Mesendoderm (in vitro differentiated cells): ENCODE measurements around the gene SLC38A6.

ENCODE experiments used
- DNase-seq: peaks from one replicate; pipeline ENCODE4 v3.0.0; 2013
- H2AK5ac ChIP-seq: 2 replicates; pipeline ENCODE4 v1.6.1; 2013; ENCODE audit warnings: low read length, inconsistent platforms
- H2BK120ac ChIP-seq: 2 replicates; pipeline ENCODE4 v1.6.1; 2013; ENCODE audit warnings: low read depth, mild to moderate bottlenecking, low read length, moderate library complexity, mixed read lengths
- H2BK15ac ChIP-seq: replicated peaks from 2 replicates; pipeline ENCODE4 v1.6.1; 2013; ENCODE audit warnings: low read depth, mild to moderate bottlenecking, moderate library complexity
- H2BK5ac ChIP-seq: 2 replicates; pipeline ENCODE4 v1.6.1; 2013; ENCODE audit warnings: low read length, inconsistent platforms
- H3K18ac ChIP-seq: 2 replicates; pipeline ENCODE4 v1.6.1; 2013; ENCODE audit warnings: mild to moderate bottlenecking, low read length, mixed read lengths
- H3K23ac ChIP-seq: one replicate; pipeline ENCODE4 v1.6.1; 2013; ENCODE audit warnings: low read length
- H3K27ac ChIP-seq: 2 replicates; pipeline ENCODE4 v1.5.1; 2013; ENCODE audit warnings: low read depth, mild to moderate bottlenecking, inconsistent platforms, low read length, moderate library complexity
- H3K27me3 ChIP-seq: 2 replicates; pipeline ENCODE4 v1.6.1; 2013; ENCODE audit warnings: low read length, control low read depth, mild to moderate bottlenecking, inconsistent platforms; ENCODE audit not compliant: insufficient read depth, poor library complexity
- H3K36me3 ChIP-seq: 2 replicates; pipeline ENCODE4 v1.6.1; 2013; ENCODE audit warnings: low read length, inconsistent platforms; ENCODE audit not compliant: control insufficient read depth, insufficient read depth
- H3K4ac ChIP-seq: one replicate; pipeline ENCODE4 v1.6.1; 2013; ENCODE audit warnings: low read depth, mild to moderate bottlenecking, low read length, moderate library complexity
- H3K4me1 ChIP-seq: 2 replicates; pipeline ENCODE4 v1.6.1; 2013; ENCODE audit warnings: low read depth, low read length, inconsistent platforms; ENCODE audit not compliant: control insufficient read depth
- H3K4me2 ChIP-seq: 2 replicates; pipeline ENCODE4 v1.6.1; 2013; ENCODE audit warnings: low read length
- H3K4me3 ChIP-seq: 2 replicates; pipeline ENCODE4 v1.5.1; 2013; ENCODE audit warnings: mild to moderate bottlenecking, low read length
- H3K56ac ChIP-seq: one replicate; pipeline ENCODE4 v1.6.1; 2013; ENCODE audit warnings: low read length
- H3K79me1 ChIP-seq: 2 replicates; pipeline ENCODE4 v1.6.1; 2013; ENCODE audit warnings: low read length, inconsistent platforms
- H3K79me2 ChIP-seq: 2 replicates; pipeline ENCODE4 v1.6.1; 2013; ENCODE audit warnings: mild to moderate bottlenecking, low read length; ENCODE audit not compliant: control insufficient read depth, insufficient read depth
- H3K9ac ChIP-seq: 2 replicates; pipeline ENCODE4 v1.6.1; 2013; ENCODE audit warnings: low read length, inconsistent platforms
- H4K5ac ChIP-seq: one replicate; pipeline ENCODE4 v1.6.1; 2013; ENCODE audit warnings: low read length
- H4K8ac ChIP-seq: one replicate; pipeline ENCODE4 v1.6.1; 2013; ENCODE audit warnings: low read depth, mild to moderate bottlenecking, control low read depth, low read length, moderate library complexity
- WGBS: extraction: QIAGEN DNeasy Blood & Tissue Kit; methylation state at CpG from one replicate; pipeline ENCODE4 v1.1.7; 2013; ENCODE audit warnings: low lambda C conversion rate, missing lambda C conversion rate; ENCODE audit not compliant: insufficient coverage; ENCODE audit errors: extremely low coverage; 5-methylcytosine and 5-hydroxymethylcytosine counted together

SLC38A6 gene

GRCh38 chr14:61033855-61034254 is 52.8 kb downstream of the SLC38A6 start:
- Histone ChIP-seq H3K18ac (no peak overlapping the region), H2BK120ac (no peak overlapping the region), H3K79me1 (no peaks in the 10 kb centered on the region), H3K4me3 (no peak overlapping the region), H2BK15ac (no peak overlapping the region), H4K5ac (no peak overlapping the region), H3K4me1 (no peaks in the 10 kb centered on the region), H3K23ac (no peak overlapping the region), H3K4ac (no peak overlapping the region), H3K27ac (no peak overlapping the region), H3K27me3 (no peaks in the 10 kb centered on the region), H3K56ac (no peak overlapping the region), H3K79me2 (no peaks in the 10 kb centered on the region), H4K8ac (no peak overlapping the region), H3K36me3 (no peaks in the 10 kb centered on the region), H3K4me2 (no peak overlapping the region), H2AK5ac (no peak overlapping the region), H2BK5ac (no peak overlapping the region), H3K9ac (no peak overlapping the region)
- no peak for DNase-seq

GRCh38 chr14:61034416-61035120 is 53.5 kb downstream of the SLC38A6 start:
- H3K4me2 ChIP-seq, result no peak overlapping the region
- no peaks in the 10 kb centered on the region for H3K4me1 ChIP-seq
- H3K79me2 ChIP-seq, result no peaks in the 10 kb centered on the region
- H2BK120ac ChIP-seq, result no peak overlapping the region
- no peak overlapping the region for H3K18ac ChIP-seq
- no peak overlapping the region for H2AK5ac ChIP-seq
- no peak overlapping the region for H3K23ac ChIP-seq
- no peak overlapping the region for H4K8ac ChIP-seq
- H2BK15ac ChIP-seq, result no peak overlapping the region
- H3K27me3 ChIP-seq, result no peaks in the 10 kb centered on the region
- no peak overlapping the region for H2BK5ac ChIP-seq
- H3K4ac ChIP-seq, result no peak overlapping the region
- H3K27ac ChIP-seq, result no peak overlapping the region
- H3K79me1 ChIP-seq, result no peaks in the 10 kb centered on the region
- no peak for DNase-seq
- H4K5ac ChIP-seq, result no peak overlapping the region
- H3K36me3 ChIP-seq, result no peaks in the 10 kb centered on the region
- H3K56ac ChIP-seq, result no peak overlapping the region
- H3K9ac ChIP-seq, result no peak overlapping the region
- H3K4me3 ChIP-seq, result no peak overlapping the region
- WGBS, result no CpG with 5 or more reads among the region's 4 CpGs

DNA sequence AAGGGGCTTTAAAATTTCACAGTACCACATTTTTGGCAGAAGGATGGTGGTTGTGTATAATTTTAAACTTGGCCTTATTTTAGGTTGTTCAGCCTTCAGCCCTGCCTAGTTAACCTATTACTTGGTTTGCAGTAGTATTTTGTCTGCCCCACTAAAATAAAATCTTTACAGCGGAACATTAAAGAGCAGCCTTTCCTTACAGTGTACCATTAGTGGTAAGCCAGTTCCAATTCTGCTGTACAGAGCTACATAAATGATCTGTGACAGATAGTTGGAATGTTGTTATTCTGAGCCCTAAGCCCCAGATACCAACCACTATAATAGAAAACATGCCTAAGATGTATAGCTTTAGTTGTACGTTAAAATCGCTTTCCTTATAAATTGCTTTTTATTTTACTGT is 56.2 kb downstream of the SLC38A6 start:
- H3K79me2 ChIP-seq, result no peaks in the 10 kb centered on the region
- no peak overlapping the region for H3K9ac ChIP-seq
- no peak overlapping the region for H3K4ac ChIP-seq
- H2BK120ac ChIP-seq, result no peak overlapping the region
- no peak overlapping the region for H3K23ac ChIP-seq
- H3K79me1 ChIP-seq, result no peaks in the 10 kb centered on the region
- H3K27ac ChIP-seq, result no peak overlapping the region
- no peaks in the 10 kb centered on the region for H3K27me3 ChIP-seq
- H2BK15ac ChIP-seq, result no peak overlapping the region
- H2BK5ac ChIP-seq, result no peak overlapping the region
- H3K56ac ChIP-seq, result no peak overlapping the region
- no peak overlapping the region for H3K4me3 ChIP-seq
- no peak overlapping the region for H4K8ac ChIP-seq
- H3K18ac ChIP-seq, result no peak overlapping the region
- DNase-seq, result no peak
- H3K4me2 ChIP-seq, result no peak overlapping the region
- H4K5ac ChIP-seq, result no peak overlapping the region
- H3K4me1 ChIP-seq, result no peaks in the 10 kb centered on the region
- H2AK5ac ChIP-seq, result no peak overlapping the region
- no CpG with 5 or more reads among the region's 3 CpGs for WGBS
- H3K36me3 ChIP-seq, result no peaks in the 10 kb centered on the region

- H3K79me2 ChIP-seq, result no peaks in the 10 kb centered on the region
- H3K4me1 ChIP-seq, result no peaks in the 10 kb centered on the region
- no peak overlapping the region for H2BK120ac ChIP-seq
- H3K27ac ChIP-seq, result no peak overlapping the region
- no peak overlapping the region for H3K56ac ChIP-seq
- no peak overlapping the region for H3K23ac ChIP-seq
- H3K18ac ChIP-seq, result no peak overlapping the region
- DNase-seq, result no peak
- H3K4me3 ChIP-seq, result no peak overlapping the region
- H2BK5ac ChIP-seq, result no peak overlapping the region
- H4K5ac ChIP-seq, result no peak overlapping the region
- H4K8ac ChIP-seq, result no peak overlapping the region
- H2AK5ac ChIP-seq, result no peak overlapping the region
- no peak overlapping the region for H3K4ac ChIP-seq
- no peak overlapping the region for H3K9ac ChIP-seq
- H3K27me3 ChIP-seq, result no peaks in the 10 kb centered on the region
- H3K79me1 ChIP-seq, result no peaks in the 10 kb centered on the region
- H3K4me2 ChIP-seq, result no peak overlapping the region
- H2BK15ac ChIP-seq, result no peak overlapping the region
- no peaks in the 10 kb centered on the region for H3K36me3 ChIP-seq
- no CpG with 5 or more reads among the region's 3 CpGs for WGBS
These were observed 60.7 kb downstream of the SLC38A6 start for GRCh38 chr14:61041704-61042103.

DNA sequence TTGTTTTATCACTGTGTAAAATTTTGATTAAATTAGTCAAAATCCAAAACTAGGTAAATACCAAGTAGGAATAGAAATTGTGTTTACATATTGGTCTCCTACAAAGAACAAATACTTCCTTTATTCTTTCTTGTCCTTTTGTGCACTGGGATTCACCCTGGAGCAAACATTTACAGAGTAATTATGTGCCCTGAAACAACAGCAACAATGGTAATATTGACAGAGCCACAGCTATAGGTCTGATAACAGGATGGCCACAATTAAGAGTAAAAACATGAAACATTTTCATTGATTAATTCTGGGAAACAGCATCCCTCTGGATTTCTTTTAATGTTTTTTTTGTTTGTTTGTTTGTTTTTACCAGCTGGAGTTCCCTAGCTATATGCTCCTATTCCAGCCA is 61.2 kb downstream of the SLC38A6 start:
- H4K5ac ChIP-seq, result no peak overlapping the region

DNA sequence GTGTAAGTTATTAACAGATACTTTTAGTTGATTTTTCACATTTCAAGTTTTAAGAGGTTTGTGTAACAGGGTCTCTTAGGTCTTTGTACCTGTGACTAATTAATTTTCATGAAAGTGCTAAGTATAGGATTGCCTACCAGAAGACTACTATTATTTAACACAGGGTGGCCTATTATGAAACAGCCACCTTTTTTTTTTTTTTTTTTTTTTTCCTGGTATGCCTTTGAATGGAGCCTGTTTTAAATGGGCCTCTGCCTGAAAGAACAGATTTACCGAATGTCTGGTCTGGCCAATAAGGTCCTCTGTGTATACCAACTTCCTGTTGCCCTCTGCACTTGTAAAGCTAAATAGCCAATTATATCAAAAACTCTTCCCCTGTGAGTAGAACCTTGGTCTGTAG is 62.5 kb downstream of the SLC38A6 start:
- no peak overlapping the region for H3K27ac ChIP-seq
- no peaks in the 10 kb centered on the region for H3K79me2 ChIP-seq
- no peak overlapping the region for H3K56ac ChIP-seq
- no peak overlapping the region for H3K4me3 ChIP-seq
- no peak overlapping the region for H2BK120ac ChIP-seq
- H4K5ac ChIP-seq, result no peak overlapping the region
- no peak overlapping the region for H3K23ac ChIP-seq
- no peaks in the 10 kb centered on the region for H3K4me1 ChIP-seq
- H3K4ac ChIP-seq, result no peak overlapping the region
- no peak overlapping the region for H4K8ac ChIP-seq
- H3K79me1 ChIP-seq, result no peaks in the 10 kb centered on the region
- no peaks in the 10 kb centered on the region for H3K36me3 ChIP-seq
- no peak overlapping the region for H2BK15ac ChIP-seq
- no peaks in the 10 kb centered on the region for H3K27me3 ChIP-seq
- H2BK5ac ChIP-seq, result no peak overlapping the region
- H3K18ac ChIP-seq, result no peak overlapping the region
- H3K4me2 ChIP-seq, result no peak overlapping the region
- H3K9ac ChIP-seq, result no peak overlapping the region
- WGBS, result no CpG with 5 or more reads among the region's 1 CpG
- no peak for DNase-seq
- H2AK5ac ChIP-seq, result no peak overlapping the region

More for the DNA sequence above, 61.2 kb downstream of the SLC38A6 start:
- Histone ChIP-seq H3K4me3 (no peak overlapping the region), H3K4me2 (no peak overlapping the region), H3K9ac (no peak overlapping the region), H3K27ac (no peak overlapping the region), H2BK5ac (no peak overlapping the region), H3K79me2 (no peaks in the 10 kb centered on the region), H3K79me1 (no peaks in the 10 kb centered on the region), H3K36me3 (no peaks in the 10 kb centered on the region), H3K23ac (no peak overlapping the region), H2BK15ac (no peak overlapping the region), H3K4me1 (no peaks in the 10 kb centered on the region), H3K27me3 (no peaks in the 10 kb centered on the region), H3K18ac (no peak overlapping the region), H4K8ac (no peak overlapping the region), H2AK5ac (no peak overlapping the region), H2BK120ac (no peak overlapping the region), H3K4ac (no peak overlapping the region), H3K56ac (no peak overlapping the region)
- no peak for DNase-seq
